Mesenchymal stem cell (in vitro differentiated cells and primary cell): ENCODE measurements around the gene ANKRD33.
"Not testable (repeated sequence)": the region's sequence is repeated elsewhere in the genome, so short reads cannot be mapped to it uniquely, and the experiment has no call there.

ENCODE experiments used
- DNase-seq: peaks from one replicate; pipeline ENCODE4 v3.0.0-alpha.2; 2013
- H2AFZ ChIP-seq: one replicate; pipeline ENCODE4 v1.6.1; 2013; ENCODE audit warnings: low read depth, mild to moderate bottlenecking, control low read depth, inconsistent platforms, low read length, moderate library complexity
- H2AK5ac ChIP-seq: 2 replicates; pipeline ENCODE4 v1.6.1; 2013; ENCODE audit warnings: low read length, moderate library complexity, mild to moderate bottlenecking, inconsistent platforms; ENCODE audit not compliant: severe bottlenecking
- H2BK120ac ChIP-seq: one replicate; pipeline ENCODE4 v1.6.1; 2013; ENCODE audit warnings: low read depth, mild to moderate bottlenecking, inconsistent platforms, low read length, moderate library complexity
- H2BK12ac ChIP-seq, 2 experiments: one replicate each; pipeline ENCODE4 v1.6.1; 2013; ENCODE audit warnings: inconsistent platforms in 2 of 2, low read length in 2 of 2, mild to moderate bottlenecking in 2 of 2, moderate library complexity in 2 of 2, control low read depth in 1 of 2
- H2BK15ac ChIP-seq: one replicate; pipeline ENCODE4 v1.6.1; 2013; ENCODE audit warnings: mild to moderate bottlenecking, low read depth, inconsistent platforms; ENCODE audit not compliant: poor library complexity, severe bottlenecking
- H2BK5ac ChIP-seq: 2 replicates; pipeline ENCODE4 v1.6.1; 2013; ENCODE audit warnings: low read depth, mild to moderate bottlenecking, low read length, control low read depth, inconsistent platforms; ENCODE audit not compliant: poor library complexity, severe bottlenecking
- H3K14ac ChIP-seq, 2 experiments: one replicate each; pipeline ENCODE4 v1.6.1; 2013; ENCODE audit warnings: inconsistent platforms in 2 of 2, low read length in 2 of 2, control low read depth in 1 of 2, mild to moderate bottlenecking in 1 of 2, moderate library complexity in 1 of 2
- H3K18ac ChIP-seq, 2 experiments: one replicate each; pipeline ENCODE4 v1.6.1; 2013; ENCODE audit warnings: inconsistent platforms in 2 of 2, low read length in 2 of 2, control low read depth in 1 of 2, low read depth in 1 of 2, mild to moderate bottlenecking in 1 of 2
- H3K23ac ChIP-seq, 2 experiments: one replicate each; pipeline ENCODE4 v1.6.1; 2013; ENCODE audit warnings: inconsistent platforms in 2 of 2, low read length in 2 of 2, mild to moderate bottlenecking in 2 of 2, moderate library complexity in 2 of 2, control low read depth in 1 of 2
- H3K27ac ChIP-seq: 2 replicates; pipeline ENCODE4 v1.5.1; 2013; ENCODE audit warnings: mild to moderate bottlenecking, moderate library complexity, low read length, control low read depth, inconsistent platforms; ENCODE audit not compliant: poor library complexity, severe bottlenecking
- H3K27me3 ChIP-seq, 2 experiments: 2 replicates each; pipeline versions ENCODE4 v1.6.1 to v1.7.0; 2013; ENCODE audit warnings: low read length in 2 of 2, mild to moderate bottlenecking in 2 of 2, moderate library complexity in 2 of 2, control low read depth in 1 of 2, inconsistent platforms in 1 of 2; ENCODE audit not compliant: control insufficient read depth in 1 of 2, insufficient read depth in 1 of 2
- H3K36me3 ChIP-seq, 2 experiments: 2 replicates each; pipeline versions ENCODE4 v1.6.1 to v1.7.0; 2013; ENCODE audit warnings: low read length in 2 of 2, control low read depth in 1 of 2, inconsistent platforms in 1 of 2, low read depth in 1 of 2, mild to moderate bottlenecking in 1 of 2; ENCODE audit not compliant: insufficient read depth in 2 of 2, control insufficient read depth in 1 of 2
- H3K4ac ChIP-seq, 2 experiments: one replicate each; pipeline ENCODE4 v1.6.1; 2013; ENCODE audit warnings: inconsistent platforms in 2 of 2, low read length in 2 of 2, mild to moderate bottlenecking in 2 of 2, moderate library complexity in 2 of 2, control low read depth in 1 of 2, low read depth in 1 of 2
- H3K4me1 ChIP-seq: 2 replicates; pipeline ENCODE4 v1.6.1; 2013; ENCODE audit warnings: low read depth, low read length, control low read depth; ENCODE audit not compliant: control insufficient read depth, insufficient read depth
- H3K4me2 ChIP-seq: 2 replicates; pipeline ENCODE4 v1.6.1; 2013; ENCODE audit warnings: low read length, mild to moderate bottlenecking, inconsistent platforms; ENCODE audit not compliant: poor library complexity, severe bottlenecking
- H3K4me3 ChIP-seq, 2 experiments: 2 replicates each; pipeline versions ENCODE4 v1.5.1 to v1.7.0; 2013; ENCODE audit warnings: low read length in 2 of 2, mild to moderate bottlenecking in 2 of 2, control low read depth in 1 of 2, low read depth in 1 of 2; ENCODE audit not compliant: insufficient read depth in 1 of 2
- H3K79me1 ChIP-seq: replicated peaks from 2 replicates; pipeline ENCODE4 v1.6.1; 2013; ENCODE audit warnings: mild to moderate bottlenecking, control low read depth, low read length, inconsistent platforms; ENCODE audit not compliant: poor library complexity, severe bottlenecking
- H3K9ac ChIP-seq: 2 replicates; pipeline ENCODE4 v1.7.0; 2013; ENCODE audit warnings: mild to moderate bottlenecking, low read length, moderate library complexity
- H3K9me3 ChIP-seq: 2 replicates; pipeline ENCODE4 v1.7.0; 2013; ENCODE audit warnings: mild to moderate bottlenecking, low read length; ENCODE audit not compliant: control insufficient read depth
- H4K8ac ChIP-seq: one replicate; pipeline ENCODE4 v1.6.1; 2013; ENCODE audit warnings: inconsistent platforms, mild to moderate bottlenecking, low read length, moderate library complexity
- H4K91ac ChIP-seq: one replicate; pipeline ENCODE4 v1.6.1; 2013; ENCODE audit warnings: mild to moderate bottlenecking, low read length, inconsistent platforms
- WGBS: methylation state at CpG from one replicate; pipeline ENCODE4 v1.1.7; 2013; ENCODE audit warnings: mixed read lengths; 5-methylcytosine and 5-hydroxymethylcytosine counted together

Gene ANKRD33

GRCh38 chr12:51885294-51886020, 2.4 kb upstream of the ANKRD33 start:
- Histone ChIP-seq H3K18ac (peak overlapping the region; percentile 37 to 61), H2BK12ac (peak overlapping the region in 1 of 2 experiments; percentile 21), H3K9ac (peak overlapping the region; percentile 62), H3K4me3 (peak overlapping the region in 1 of 2 experiments; percentile 30), H2BK120ac (peak overlapping the region; percentile 29), H3K4ac (peak overlapping the region; percentile 5 to 77), H4K8ac (peak overlapping the region; percentile 59)
- not testable (repeated sequence) for H3K23ac ChIP-seq, H3K4me1 ChIP-seq, H3K36me3 ChIP-seq, H2BK5ac ChIP-seq, H3K27me3 ChIP-seq, H3K4me2 ChIP-seq, H2BK15ac ChIP-seq, H3K79me1 ChIP-seq, DNase-seq, H4K91ac ChIP-seq, H2AFZ ChIP-seq, H3K27ac ChIP-seq, H3K9me3 ChIP-seq, H3K14ac ChIP-seq, H2AK5ac ChIP-seq
- WGBS: 89% methylated on average over 9 of the region's 10 CpGs

DNA sequence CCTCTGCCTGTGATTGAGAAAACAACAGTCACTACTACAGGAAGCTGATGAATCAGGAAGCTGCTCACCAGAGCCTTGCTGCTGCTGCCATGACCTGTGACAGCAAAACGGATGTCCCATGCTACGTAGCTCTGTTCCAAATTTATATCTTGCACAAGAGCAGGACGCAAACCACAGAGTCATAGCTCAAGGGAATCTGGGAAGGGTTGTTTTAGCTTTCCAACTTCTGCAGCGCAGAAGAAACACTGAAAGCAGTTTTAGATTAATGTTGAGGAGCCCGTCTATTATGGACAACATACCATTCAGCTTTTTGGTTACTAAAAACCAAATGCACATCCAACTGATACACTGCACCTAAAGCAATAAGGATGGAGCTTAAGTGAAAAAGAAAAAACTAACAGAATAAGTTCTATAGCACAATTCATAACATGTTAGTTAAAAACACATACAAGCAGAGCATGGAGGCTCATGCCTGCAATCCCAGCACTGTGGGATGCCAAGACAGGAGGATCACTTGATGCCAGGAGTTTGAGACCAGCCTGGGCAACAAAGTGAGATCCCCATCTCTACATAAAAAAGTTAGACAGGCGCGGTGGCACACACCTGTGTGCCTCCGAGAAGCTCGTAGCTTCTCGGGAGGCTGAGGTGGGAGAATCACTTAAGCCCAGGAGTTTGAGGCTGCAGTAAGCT, 1.7 kb upstream of the ANKRD33 start:
- peak overlapping the region; percentile 5 for H3K27ac ChIP-seq
- peaks cover 7% of the 10 kb centered on the region for H3K4me1 ChIP-seq
- H3K27me3 ChIP-seq: no peaks in the 10 kb centered on the region
- peak overlapping the region; percentile 88 for H4K91ac ChIP-seq
- H3K36me3 ChIP-seq: no peaks in the 10 kb centered on the region
- WGBS: 53% methylated on average over 10 of the region's 10 CpGs
- H3K79me1 ChIP-seq: no peaks in the 10 kb centered on the region
- H2BK120ac ChIP-seq: peak overlapping the region; percentile 78
- H3K4me3 ChIP-seq: peak overlapping the region in 1 of 2 experiments; percentile 77
- H3K9ac ChIP-seq: peak overlapping the region; percentile 82
- peak overlapping the region; percentile 82 to 84 for H3K4ac ChIP-seq
- no peak overlapping the region for H3K4me2 ChIP-seq
- H2AFZ ChIP-seq: no peak overlapping the region
- peak overlapping the region; percentile 75 to 93 for H3K18ac ChIP-seq
- no peak overlapping the region for H3K23ac ChIP-seq
- no peak overlapping the region for H3K14ac ChIP-seq
- H4K8ac ChIP-seq: peak overlapping the region; percentile 83
- no peaks in the 10 kb centered on the region for H3K9me3 ChIP-seq
- no peak overlapping the region for H2BK5ac ChIP-seq
- peak overlapping the region; percentile 15 to 95 for H2BK12ac ChIP-seq
- H2AK5ac ChIP-seq: no peak overlapping the region
- peak overlapping the region; percentile 89 for H2BK15ac ChIP-seq
- DNase-seq: peak; percentile 99

- peak overlapping the region; percentile 59 to 91 for H3K4ac ChIP-seq
- peak overlapping the region in 1 of 2 experiments; percentile 53 for H3K14ac ChIP-seq
- no peak overlapping the region for H3K4me2 ChIP-seq
- DNase-seq: no peak
- H2BK5ac ChIP-seq: no peak overlapping the region
- no peaks in the 10 kb centered on the region for H3K27me3 ChIP-seq
- H3K79me1 ChIP-seq: no peaks in the 10 kb centered on the region
- H3K9ac ChIP-seq: peak overlapping the region; percentile 82
- H2AFZ ChIP-seq: peak overlapping the region; percentile 39
- H2BK12ac ChIP-seq: peak overlapping the region; percentile 89 to 90
- H3K9me3 ChIP-seq: no peaks in the 10 kb centered on the region
- peaks cover 7% of the 10 kb centered on the region for H3K4me1 ChIP-seq
- H4K91ac ChIP-seq: peak overlapping the region; percentile 78
- H3K36me3 ChIP-seq: no peaks in the 10 kb centered on the region
- H2BK15ac ChIP-seq: peak overlapping the region; percentile 54
- H4K8ac ChIP-seq: peak overlapping the region; percentile 88
- peak overlapping the region; percentile 22 for H2BK120ac ChIP-seq
- peak overlapping the region; percentile 81 to 82 for H3K18ac ChIP-seq
- H2AK5ac ChIP-seq: no peak overlapping the region
- H3K4me3 ChIP-seq: peak overlapping the region in 1 of 2 experiments; percentile 77
- no peak overlapping the region for H3K27ac ChIP-seq
- WGBS: 68% methylated on average over 15 of the region's 15 CpGs
- H3K23ac ChIP-seq: peak overlapping the region in 1 of 2 experiments; percentile 53
These were observed 663 bp downstream of the ANKRD33 start for GRCh38 chr12:51888316-51889215.
